Neutrophil (primary cell): Measurements from ENCODE around the gene SORBS2.

Experiments used
- H3K27ac ChIP-seq: fragments of 200-600 bp; sonication (generic); 2 replicates; pipeline ENCODE4 v1.5.1; 2016; ENCODE audit warnings: mild to moderate bottlenecking, moderate library complexity
- H3K27me3 ChIP-seq: fragments of 200-600 bp; sonication (generic); 2 replicates; pipeline ENCODE4 v1.6.0; 2016; ENCODE audit warnings: mild to moderate bottlenecking
- H3K36me3 ChIP-seq: fragments of 200-600 bp; sonication (generic); 2 replicates; pipeline ENCODE4 v1.5.1; 2017
- H3K4me1 ChIP-seq, 2 experiments: fragments of 200-600 bp in 1 of 2; sonication (generic) in 1 of 2; 1 replicate in 1 of 2; 2 replicates in 1 of 2; pipeline versions ENCODE4 v1.5.1 to v1.6.1; 2013 to 2016; ENCODE audit warnings: low read depth in 1 of 2, low read length in 1 of 2, mild to moderate bottlenecking in 1 of 2, moderate library complexity in 1 of 2; ENCODE audit not compliant: control insufficient read depth in 1 of 2, insufficient read depth in 1 of 2
- H3K4me3 ChIP-seq, 2 experiments: fragments of 200-600 bp in 1 of 2; sonication (generic) in 1 of 2; 1 replicate in 1 of 2; 2 replicates in 1 of 2; pipeline ENCODE4 v1.5.1; 2013 to 2016; ENCODE audit warnings: low read depth in 1 of 2, low read length in 1 of 2, mild to moderate bottlenecking in 1 of 2, moderate library complexity in 1 of 2
- H3K9me3 ChIP-seq: fragments of 200-600 bp; sonication (generic); 2 replicates; pipeline ENCODE4 v1.5.1; 2016
- CTCF ChIP-seq: fragments of 200-600 bp; sonication (generic); IDR thresholded peaks from 2 replicates; pipeline ENCODE4 v1.5.1; 2016; ENCODE audit warnings: antibody characterized with exemption

Gene SORBS2

GRCh38 chr4:185589067-185589836 lies 222.7 kb downstream of the SORBS2 start:
- Histone ChIP-seq H3K4me1 (no peaks in the 10 kb centered on the region), H3K27me3 (peaks cover 99% of the 10 kb centered on the region), H3K27ac (no peak overlapping the region), H3K36me3 (no peaks in the 10 kb centered on the region), H3K9me3 (no peaks in the 10 kb centered on the region), H3K4me3 (no peak overlapping the region)
- no peak for TF ChIP-seq CTCF

DNA sequence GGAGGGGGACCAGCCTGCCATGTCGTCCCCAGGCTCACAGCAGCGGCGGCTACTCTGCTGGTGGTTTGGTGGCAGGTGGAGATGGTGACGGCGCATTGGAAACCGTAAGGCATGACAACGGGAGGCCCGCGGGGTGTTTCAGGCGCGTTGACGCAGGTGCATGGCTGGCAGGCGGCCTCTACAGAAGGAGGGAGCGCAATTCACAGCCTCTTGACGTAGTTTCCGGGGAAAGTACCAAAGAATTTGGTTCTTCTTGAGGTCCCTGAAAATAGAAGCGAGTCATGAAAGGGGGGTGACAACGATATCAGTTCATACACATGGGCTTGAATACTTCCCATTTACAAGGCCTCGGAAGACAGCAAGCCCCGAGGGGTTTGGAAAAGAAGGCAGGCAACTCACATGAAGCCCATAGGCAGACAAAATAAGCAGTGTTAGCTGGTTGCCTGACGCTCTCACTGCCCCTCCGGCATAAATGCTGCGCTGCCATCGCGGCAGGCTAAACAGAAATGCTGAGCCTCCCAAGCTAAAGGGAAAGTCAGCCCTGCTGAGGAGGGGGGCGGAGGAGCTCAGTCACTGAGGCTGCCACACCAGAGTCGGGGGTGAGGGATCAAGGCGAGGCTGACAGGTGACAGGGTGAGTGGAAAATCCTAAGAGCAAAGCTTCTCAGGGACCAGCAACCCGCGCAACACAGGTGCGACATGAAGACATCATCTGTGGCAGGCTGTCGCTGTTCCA lies 224.4 kb downstream of the SORBS2 start:
- Histone ChIP-seq H3K4me3 (no peak overlapping the region), H3K27ac (no peak overlapping the region), H3K36me3 (no peaks in the 10 kb centered on the region), H3K27me3 (peaks cover 83% of the 10 kb centered on the region), H3K4me1 (no peaks in the 10 kb centered on the region), H3K9me3 (no peaks in the 10 kb centered on the region)
- TF ChIP-seq CTCF: no peak

- no peaks in the 10 kb centered on the region for H3K9me3 ChIP-seq
- no peak overlapping the region for H3K4me3 ChIP-seq
- no peak for TF ChIP-seq CTCF
- H3K27me3 ChIP-seq: peaks cover 78% of the 10 kb centered on the region
- no peaks in the 10 kb centered on the region for H3K36me3 ChIP-seq
- H3K4me1 ChIP-seq: no peaks in the 10 kb centered on the region
- no peak overlapping the region for H3K27ac ChIP-seq
Measured at GRCh38 chr4:185587030-185587426, 225.0 kb downstream of the SORBS2 start.

GRCh38 chr4:185585211-185585610 lies 226.8 kb downstream of the SORBS2 start:
- Histone ChIP-seq H3K27me3 (peaks cover 63% of the 10 kb centered on the region), H3K36me3 (no peaks in the 10 kb centered on the region), H3K4me3 (no peak overlapping the region), H3K9me3 (no peaks in the 10 kb centered on the region), H3K27ac (no peak overlapping the region), H3K4me1 (no peaks in the 10 kb centered on the region)
- TF ChIP-seq CTCF: no peak

DNA sequence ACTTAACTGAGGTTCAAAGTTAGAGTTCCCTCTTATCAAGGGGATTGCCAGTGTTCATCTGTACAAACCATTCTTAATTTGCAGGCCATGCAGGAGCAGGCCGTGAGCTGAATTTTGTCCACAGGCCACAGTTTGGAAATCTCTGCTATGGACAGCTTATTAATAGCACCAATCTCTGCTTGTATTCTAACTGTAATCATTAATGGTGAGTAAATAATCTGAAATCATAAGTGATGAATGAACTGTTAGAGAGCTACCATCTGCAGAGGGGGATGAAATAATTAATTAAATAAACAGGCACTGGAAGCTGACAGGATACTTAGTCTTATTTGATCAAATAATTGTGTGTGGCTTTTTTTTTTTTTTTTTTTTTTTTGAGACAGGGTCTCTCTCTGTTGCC lies 228.2 kb downstream of the SORBS2 start:
- Histone ChIP-seq H3K27me3 (peaks cover 49% of the 10 kb centered on the region), H3K4me3 (no peak overlapping the region), H3K4me1 (no peaks in the 10 kb centered on the region), H3K27ac (no peak overlapping the region), H3K9me3 (no peaks in the 10 kb centered on the region), H3K36me3 (no peaks in the 10 kb centered on the region)
- no peak for TF ChIP-seq CTCF
